IPS-18a (cell line): ENCODE data around the gene STOM.

ENCODE experiments used
- H3K27ac ChIP-seq: one replicate; pipeline ENCODE4 v1.5.1; 2013; ENCODE audit warnings: low read length
- H3K27me3 ChIP-seq: one replicate; pipeline ENCODE4 v1.6.1; 2013; ENCODE audit warnings: mild to moderate bottlenecking, low read length; ENCODE audit not compliant: control insufficient read depth, insufficient read depth
- H3K36me3 ChIP-seq: one replicate; pipeline ENCODE4 v1.6.1; 2013; ENCODE audit warnings: low read depth, low read length; ENCODE audit not compliant: control insufficient read depth
- H3K4me1 ChIP-seq: one replicate; pipeline ENCODE4 v1.6.1; 2013; ENCODE audit warnings: low read depth, low read length; ENCODE audit not compliant: control insufficient read depth
- H3K4me3 ChIP-seq: one replicate; pipeline ENCODE4 v1.5.1; 2013; ENCODE audit warnings: low read length
- H3K9ac ChIP-seq: one replicate; pipeline ENCODE4 v1.6.1; 2013; ENCODE audit warnings: mild to moderate bottlenecking, low read length, moderate library complexity
- H3K9me3 ChIP-seq: one replicate; pipeline ENCODE4 v1.6.1; 2013; ENCODE audit warnings: low read depth, low read length; ENCODE audit not compliant: control insufficient read depth

STOM gene

GRCh38 chr9:121316852-121317373, 53.1 kb downstream of the STOM start:
- H3K27me3 ChIP-seq = no peaks in the 10 kb centered on the region

GRCh38 chr9:121316378-121316777, 53.7 kb downstream of the STOM start:
- H3K36me3 ChIP-seq = peaks cover 19% of the 10 kb centered on the region
- no peaks in the 10 kb centered on the region for H3K4me1 ChIP-seq
- H3K9me3 ChIP-seq = no peaks in the 10 kb centered on the region
- H3K9ac ChIP-seq = no peak overlapping the region
- H3K27me3 ChIP-seq = no peaks in the 10 kb centered on the region
- no peak overlapping the region for H3K27ac ChIP-seq
- no peak overlapping the region for H3K4me3 ChIP-seq

More at GRCh38 chr9:121316852-121317373, 53.1 kb downstream of the STOM start:
- Histone ChIP-seq H3K9ac (no peak overlapping the region), H3K9me3 (no peaks in the 10 kb centered on the region), H3K4me3 (no peak overlapping the region), H3K27ac (no peak overlapping the region), H3K36me3 (peaks cover 16% of the 10 kb centered on the region), H3K4me1 (no peaks in the 10 kb centered on the region)

- H3K4me3 ChIP-seq = no peak overlapping the region
- H3K9me3 ChIP-seq = no peaks in the 10 kb centered on the region
- H3K27me3 ChIP-seq = no peaks in the 10 kb centered on the region
- H3K36me3 ChIP-seq = peaks cover 22% of the 10 kb centered on the region
- no peak overlapping the region for H3K9ac ChIP-seq
- no peaks in the 10 kb centered on the region for H3K4me1 ChIP-seq
- H3K27ac ChIP-seq = no peak overlapping the region
These were observed 56.4 kb downstream of the STOM start for GRCh38 chr9:121313458-121314152.

- no peak overlapping the region for H3K9ac ChIP-seq
- H3K4me1 ChIP-seq = no peaks in the 10 kb centered on the region
- peaks cover 16% of the 10 kb centered on the region for H3K36me3 ChIP-seq
- no peak overlapping the region for H3K27ac ChIP-seq
- H3K9me3 ChIP-seq = no peaks in the 10 kb centered on the region
- no peak overlapping the region for H3K4me3 ChIP-seq
- no peaks in the 10 kb centered on the region for H3K27me3 ChIP-seq
These were observed 57.9 kb downstream of the STOM start for GRCh38 chr9:121312169-121312568.

- Histone ChIP-seq H3K9ac (no peak overlapping the region), H3K4me1 (peaks cover 5% of the 10 kb centered on the region), H3K27ac (no peak overlapping the region), H3K4me3 (no peak overlapping the region), H3K27me3 (no peaks in the 10 kb centered on the region), H3K36me3 (peaks cover 15% of the 10 kb centered on the region), H3K9me3 (no peaks in the 10 kb centered on the region)
These were observed 59.5 kb downstream of the STOM start for GRCh38 chr9:121310571-121310970.

- Histone ChIP-seq H3K9ac (no peak overlapping the region), H3K27ac (no peak overlapping the region), H3K27me3 (no peaks in the 10 kb centered on the region), H3K4me1 (peaks cover 5% of the 10 kb centered on the region), H3K4me3 (no peak overlapping the region), H3K36me3 (peaks cover 15% of the 10 kb centered on the region), H3K9me3 (no peaks in the 10 kb centered on the region)
These were observed 60.1 kb downstream of the STOM start for GRCh38 chr9:121309833-121310425.

GRCh38 chr9:121309171-121309570, 60.9 kb downstream of the STOM start:
- H3K27me3 ChIP-seq = no peaks in the 10 kb centered on the region
- no peaks in the 10 kb centered on the region for H3K9me3 ChIP-seq
- no peak overlapping the region for H3K27ac ChIP-seq
- no peak overlapping the region for H3K9ac ChIP-seq
- H3K36me3 ChIP-seq = peaks cover 13% of the 10 kb centered on the region
- H3K4me3 ChIP-seq = no peak overlapping the region
- peaks cover 5% of the 10 kb centered on the region for H3K4me1 ChIP-seq

- Histone ChIP-seq H3K9me3 (no peaks in the 10 kb centered on the region), H3K4me1 (peaks cover 5% of the 10 kb centered on the region), H3K36me3 (peaks cover 9% of the 10 kb centered on the region), H3K27me3 (no peaks in the 10 kb centered on the region), H3K27ac (no peak overlapping the region), H3K9ac (no peak overlapping the region), H3K4me3 (no peak overlapping the region)
These were observed 61.3 kb downstream of the STOM start for GRCh38 chr9:121308765-121309164.

- H3K27ac ChIP-seq = no peak overlapping the region
- no peaks in the 10 kb centered on the region for H3K27me3 ChIP-seq
- no peaks in the 10 kb centered on the region for H3K9me3 ChIP-seq
- no peak overlapping the region for H3K4me3 ChIP-seq
- peaks cover 5% of the 10 kb centered on the region for H3K4me1 ChIP-seq
- peaks cover 9% of the 10 kb centered on the region for H3K36me3 ChIP-seq
- no peak overlapping the region for H3K9ac ChIP-seq
These were observed 62.1 kb downstream of the STOM start for GRCh38 chr9:121307976-121308375.

GRCh38 chr9:121305269-121305994, 64.6 kb downstream of the STOM start:
- Histone ChIP-seq H3K4me3 (no peak overlapping the region), H3K36me3 (peaks cover under 1% of the 10 kb centered on the region), H3K27ac (no peak overlapping the region), H3K4me1 (peaks cover 5% of the 10 kb centered on the region), H3K9me3 (no peaks in the 10 kb centered on the region), H3K27me3 (peaks cover 9% of the 10 kb centered on the region), H3K9ac (no peak overlapping the region)

- H3K4me1 ChIP-seq = peaks cover 9% of the 10 kb centered on the region
- no peaks in the 10 kb centered on the region for H3K36me3 ChIP-seq
- H3K4me3 ChIP-seq = no peak overlapping the region
- H3K9ac ChIP-seq = no peak overlapping the region
- peaks cover 15% of the 10 kb centered on the region for H3K27me3 ChIP-seq
- no peaks in the 10 kb centered on the region for H3K9me3 ChIP-seq
- H3K27ac ChIP-seq = no peak overlapping the region
These were observed 65.3 kb downstream of the STOM start for GRCh38 chr9:121304707-121305106.
